Measurements from ENCODE around the gene CHODL.

Gene CHODL

DNA sequence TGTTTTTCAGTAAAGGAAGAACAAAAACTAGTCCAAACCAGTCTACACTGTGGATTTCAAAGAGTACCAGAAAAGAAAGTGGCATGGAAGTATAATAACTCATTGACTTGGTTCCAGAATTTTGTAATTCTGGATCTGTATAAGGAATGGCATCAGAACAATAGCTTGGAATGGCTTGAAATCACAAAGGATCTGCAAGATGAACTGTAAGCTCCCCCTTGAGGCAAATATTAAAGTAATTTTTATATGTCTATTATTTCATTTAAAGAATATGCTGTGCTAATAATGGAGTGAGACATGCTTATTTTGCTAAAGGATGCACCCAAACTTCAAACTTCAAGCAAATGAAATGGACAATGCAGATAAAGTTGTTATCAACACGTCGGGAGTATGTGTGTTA lies 21.3 kb downstream of the CHODL start:
- no peak for TF ChIP-seq ZNF274 (IDR thresholded peaks at IDR 0.05; ENCODE audit: low read depth, low read length)
- H3K4me3 ChIP-seq (ENCODE audit: low read length) = no peak overlapping the region

DNA sequence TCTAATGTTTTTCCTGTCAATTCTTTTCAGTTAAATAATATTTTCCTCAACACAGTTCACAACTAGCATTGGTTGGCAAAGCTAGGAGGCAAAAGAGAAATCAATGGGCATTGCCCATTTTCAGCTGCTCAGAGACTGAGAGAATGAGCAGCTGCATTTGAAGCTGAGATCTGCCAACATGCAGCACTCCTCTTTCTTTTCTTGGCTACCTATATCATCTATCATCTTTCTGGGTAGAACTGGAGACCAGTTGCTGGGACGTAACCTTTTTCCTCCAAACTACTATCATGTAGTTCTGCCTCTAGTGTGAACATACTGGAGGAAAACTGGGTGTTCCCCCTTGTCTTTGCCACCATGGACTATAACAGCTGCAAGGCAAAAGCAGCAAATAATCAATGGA lies 22.9 kb downstream of the CHODL start:
- H3K4me3 ChIP-seq (ENCODE audit: low read length) = no peak overlapping the region
- no peak for TF ChIP-seq ZNF274 (IDR thresholded peaks at IDR 0.05; ENCODE audit: low read depth, low read length)

DNA sequence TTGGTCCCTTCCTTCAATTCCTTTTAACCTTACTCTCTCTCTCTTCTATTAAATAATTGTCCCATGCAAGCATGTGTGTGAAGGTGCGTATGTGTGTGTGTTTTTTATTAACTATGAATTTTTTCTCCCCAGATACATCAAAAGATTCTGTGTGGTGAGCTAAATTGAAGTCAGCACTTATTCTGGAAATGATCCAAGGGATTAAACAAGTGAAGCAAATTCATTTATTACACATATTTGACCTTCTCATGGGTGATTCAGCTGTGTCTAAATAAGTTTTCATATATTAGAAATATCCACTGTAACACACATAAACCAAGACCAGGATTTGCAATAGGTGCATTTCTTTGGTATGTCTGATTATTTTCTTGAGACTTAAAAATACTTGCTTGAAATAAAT lies 24.3 kb downstream of the CHODL start:
- no peak overlapping the region for H3K4me3 ChIP-seq (ENCODE audit: low read length)
- TF ChIP-seq ZNF274 (IDR thresholded peaks at IDR 0.05; ENCODE audit: low read depth, low read length) = no peak

DNA sequence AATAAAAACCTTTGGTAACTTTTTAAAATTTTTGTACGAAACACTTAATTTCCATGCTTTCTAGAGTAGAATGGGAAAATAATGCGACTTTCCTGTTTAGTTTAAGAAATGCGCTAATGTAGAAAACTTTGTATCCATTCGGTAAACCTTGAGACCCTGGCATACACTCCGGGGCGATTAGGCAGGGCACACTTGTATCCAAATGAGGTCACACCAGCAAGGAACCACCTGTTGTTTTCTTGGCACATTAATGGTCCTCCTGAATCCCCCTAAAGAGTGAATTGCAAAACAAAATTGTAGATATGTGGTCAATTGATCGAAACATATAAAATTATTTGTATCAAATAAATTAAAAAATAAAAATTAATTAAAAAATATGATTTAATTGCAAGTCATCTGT lies 25.2 kb downstream of the CHODL start:
- no peak overlapping the region for H3K4me3 ChIP-seq (ENCODE audit: low read length)
- TF ChIP-seq ZNF274 (IDR thresholded peaks at IDR 0.05; ENCODE audit: low read depth, low read length) = no peak

DNA sequence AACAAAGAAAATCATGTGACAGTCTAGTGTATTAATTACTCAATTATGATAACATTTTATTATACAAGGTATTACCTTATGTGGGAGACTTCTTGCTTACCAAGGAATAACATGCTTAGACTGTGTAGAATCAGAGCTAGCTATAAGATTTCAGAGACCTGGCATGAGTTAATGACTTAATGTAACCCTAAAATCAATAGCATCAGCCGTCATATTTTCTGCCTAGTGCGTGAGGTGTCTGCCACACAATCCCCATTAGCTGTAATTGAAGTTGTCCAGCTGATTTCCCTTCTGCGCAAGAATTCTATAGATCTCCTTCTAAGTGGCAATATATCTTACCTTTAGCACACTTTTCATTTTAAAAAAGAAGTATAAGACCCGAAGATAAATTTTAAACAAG lies 28.8 kb downstream of the CHODL start:
- no peak overlapping the region for H3K4me3 ChIP-seq (ENCODE audit: low read length)
- TF ChIP-seq ZNF274 (IDR thresholded peaks at IDR 0.05; ENCODE audit: low read depth, low read length) = no peak

DNA sequence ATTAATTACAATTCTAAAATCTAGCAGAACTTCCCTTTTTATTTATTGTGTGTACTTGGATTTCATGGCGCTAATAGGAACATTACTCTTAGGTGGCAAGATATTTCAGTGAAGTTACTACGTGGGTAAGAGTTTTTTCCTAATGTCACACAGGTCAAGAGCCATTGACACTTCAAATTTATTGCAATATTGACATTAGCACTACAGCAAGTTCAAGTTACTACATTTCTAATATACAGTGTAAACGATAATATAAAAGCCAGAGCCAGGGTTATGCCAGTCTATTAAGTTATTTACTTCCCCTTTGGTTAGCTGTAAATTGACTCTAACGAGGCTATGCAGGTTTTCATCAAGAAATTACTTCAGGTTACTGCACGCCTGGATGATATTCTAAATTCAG lies 29.7 kb downstream of the CHODL start:
- TF ChIP-seq ZNF274 (IDR thresholded peaks at IDR 0.05; ENCODE audit: low read depth, low read length) = no peak
- H3K4me3 ChIP-seq (ENCODE audit: low read length) = no peak overlapping the region

DNA sequence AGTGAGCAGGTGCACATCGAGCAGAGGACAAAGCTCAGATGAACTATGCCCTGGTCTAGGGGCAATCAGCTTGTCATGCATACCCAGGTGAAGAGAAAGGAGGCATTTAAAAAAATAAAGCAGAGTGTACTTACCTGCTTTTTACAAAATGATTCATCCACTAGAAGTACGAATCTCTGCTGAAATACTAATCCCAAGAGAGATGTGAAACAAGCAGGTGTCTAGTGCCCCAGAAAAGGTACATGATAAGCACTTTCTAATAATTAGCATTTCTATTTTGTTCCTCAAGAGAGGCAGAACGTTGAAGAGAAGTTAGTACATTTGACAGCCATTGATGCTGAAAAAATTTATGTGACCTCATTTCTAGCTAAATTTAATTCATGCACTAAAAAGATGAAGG lies 31.1 kb downstream of the CHODL start:
- no peak overlapping the region for H3K4me3 ChIP-seq (ENCODE audit: low read length)
- no peak for TF ChIP-seq ZNF274 (IDR thresholded peaks at IDR 0.05; ENCODE audit: low read depth, low read length)

DNA sequence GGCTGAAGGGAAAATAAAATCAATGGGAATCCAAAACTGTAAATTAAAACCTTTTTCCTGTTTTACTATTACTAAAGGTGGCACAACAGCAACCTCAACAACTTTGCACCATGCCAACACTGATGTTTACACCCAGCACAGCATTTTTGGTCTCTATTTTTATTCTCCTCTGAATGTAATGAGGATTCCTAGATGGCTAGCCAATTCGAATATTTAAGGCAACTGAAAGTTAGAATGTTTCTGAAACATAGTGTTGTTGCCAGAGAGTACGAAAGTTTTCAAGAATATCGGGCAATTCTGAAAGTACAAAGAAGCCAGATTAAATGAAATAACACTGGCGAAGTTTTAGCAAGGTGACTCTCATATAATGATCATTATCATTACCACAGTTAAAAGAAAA lies 40.7 kb downstream of the CHODL start:
- no peak overlapping the region for H3K4me3 ChIP-seq (ENCODE audit: low read length)
- TF ChIP-seq ZNF274 (IDR thresholded peaks at IDR 0.05; ENCODE audit: low read depth, low read length) = no peak

DNA sequence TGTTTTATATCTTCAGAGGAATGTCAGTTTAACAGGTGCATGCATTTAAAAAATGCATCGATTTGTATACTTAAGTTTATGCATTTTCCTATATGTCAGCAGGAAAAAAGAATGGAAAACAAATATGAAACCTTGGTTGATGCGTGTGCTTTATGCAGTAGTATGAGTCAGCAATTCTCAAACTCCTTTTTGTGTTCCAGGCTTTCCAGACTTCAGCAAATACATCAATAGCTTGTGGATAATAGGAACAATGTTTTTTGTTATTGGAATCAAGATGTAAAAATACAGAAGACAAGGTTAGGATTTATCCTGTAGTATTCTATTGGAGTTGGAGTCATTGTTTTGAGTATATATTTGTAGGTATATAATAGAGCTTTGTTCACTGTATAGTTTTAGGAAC lies 45.2 kb downstream of the CHODL start:
- no peak overlapping the region for H3K4me3 ChIP-seq (ENCODE audit: low read length)
- no peak for TF ChIP-seq ZNF274 (IDR thresholded peaks at IDR 0.05; ENCODE audit: low read depth, low read length)

DNA sequence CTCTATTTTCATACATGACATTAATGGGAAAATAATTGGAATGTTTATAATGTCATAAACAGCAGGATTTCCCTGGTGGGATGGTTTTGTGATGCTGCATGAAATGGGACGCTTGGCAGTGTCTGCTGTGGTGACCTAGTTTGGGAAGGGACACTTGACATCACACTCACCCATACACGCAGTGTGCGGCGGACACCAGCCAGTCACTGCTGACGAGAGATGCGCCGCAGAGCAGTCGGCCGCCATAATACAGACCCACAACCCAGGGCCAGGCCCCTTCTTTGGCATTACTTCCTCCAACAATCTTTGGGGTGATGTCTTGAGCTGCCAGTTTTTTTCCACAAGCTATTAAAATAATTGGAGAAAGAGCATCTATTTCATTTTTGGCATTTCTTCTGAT lies 49.5 kb downstream of the CHODL start:
- TF ChIP-seq ZNF274 (IDR thresholded peaks at IDR 0.05; ENCODE audit: low read depth, low read length) = no peak

DNA sequence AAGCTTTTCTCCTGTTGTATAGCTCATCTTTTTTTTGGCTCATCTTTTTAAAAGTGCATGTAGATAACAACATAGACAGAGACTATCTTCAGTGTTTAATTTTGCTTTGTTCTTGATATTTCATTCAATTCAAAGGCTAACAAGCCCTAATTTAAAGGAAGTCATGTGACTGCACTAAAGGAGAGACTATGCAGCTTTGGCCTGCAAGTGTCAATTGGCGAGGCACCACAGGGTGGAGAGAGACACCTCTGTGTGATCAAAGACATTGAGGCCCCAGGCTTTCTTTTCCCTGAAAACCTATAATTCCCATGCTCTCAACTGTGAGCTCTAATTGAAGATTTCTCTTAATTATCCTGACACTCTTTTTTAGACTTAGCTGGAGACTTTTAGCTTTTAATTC lies 53.6 kb downstream of the CHODL start:
- H3K4me3 ChIP-seq (ENCODE audit: low read length) = no peak overlapping the region
- no peak for TF ChIP-seq ZNF274 (IDR thresholded peaks at IDR 0.05; ENCODE audit: low read depth, low read length)

More for the DNA sequence above, 49.5 kb downstream of the CHODL start:
- H3K4me3 ChIP-seq (ENCODE audit: low read length) = no peak overlapping the region
